Myocyte (in vitro differentiated cells): ENCODE measurements around the gene PRKACA. TPM values are rescaled to one million over a fixed set of nuclear protein-coding genes. Genes with fewer than 3 reads are reported as not detected.

Experiments used
- DNase-seq: peaks from one replicate; pipeline ENCODE4 v3.0.0-alpha.2; 2012; ENCODE audit warnings: low read depth
- polyA plus RNA-seq: library from polyadenylated mRNA; unstranded; fragments of >200 nt; gene quantifications from one replicate; pipeline ENCODE4 v1.2.1, GENCODE V29; 2012; ENCODE audit warnings: missing spikeins
- total RNA-seq: library from RNA; depleted of rRNA; stranded (reverse); fragments of >200 nt; gene quantifications from 2 replicates; pipeline ENCODE4 v1.2.3, GENCODE V29; 2014

The PRKACA gene
- total RNA-seq, result 84.3 and 87.2 TPM in 2 replicates
- 115 TPM for polyA plus RNA-seq

- DNase-seq, result peak; percentile 99
Observed at GRCh38 chr19:14117668-14118164, at the start of gene PRKACA. PRKACA (minus strand) TSS chr19:14117762; CDS start chr19:14117547, 215 bp downstream.

GRCh38 chr19:14166999-14167575 is 49.5 kb upstream of the PRKACA start:
- DNase-seq, result no peak

- DNase-seq, result peak; percentile 21
Observed at GRCh38 chr19:14165990-14166830, 48.6 kb upstream of the PRKACA start.

- DNase-seq, result no peak
Observed at GRCh38 chr19:14164724-14165493, 47.3 kb upstream of the PRKACA start.

GRCh38 chr19:14164082-14164481 is 46.5 kb upstream of the PRKACA start:
- DNase-seq, result no peak

GRCh38 chr19:14162871-14163297 is 45.3 kb upstream of the PRKACA start:
- no peak for DNase-seq

- DNase-seq, result no peak
Observed at GRCh38 chr19:14161305-14161704, 43.7 kb upstream of the PRKACA start.

- DNase-seq, result no peak
Observed at GRCh38 chr19:14160017-14160703, 42.6 kb upstream of the PRKACA start.

GRCh38 chr19:14159059-14159458 is 41.5 kb upstream of the PRKACA start:
- peak; percentile 48 for DNase-seq

GRCh38 chr19:14158276-14159023 is 40.9 kb upstream of the PRKACA start:
- DNase-seq, result no peak

GRCh38 chr19:14156971-14157717 is 39.6 kb upstream of the PRKACA start:
- no peak for DNase-seq

GRCh38 chr19:14156122-14156521 is 38.6 kb upstream of the PRKACA start:
- DNase-seq, result no peak

GRCh38 chr19:14155371-14155770 is 37.8 kb upstream of the PRKACA start:
- DNase-seq, result no peak

GRCh38 chr19:14152713-14153112 is 35.2 kb upstream of the PRKACA start:
- no peak for DNase-seq

- DNase-seq, result no peak
Observed at GRCh38 chr19:14150770-14151661, 33.5 kb upstream of the PRKACA start.

GRCh38 chr19:14150041-14150769 is 32.6 kb upstream of the PRKACA start:
- DNase-seq, result no peak

GRCh38 chr19:14149509-14149994 is 32.0 kb upstream of the PRKACA start:
- no peak for DNase-seq
